ENCODE measurements around the gene PSME3IP1. TPM values are rescaled to one million over a fixed set of nuclear protein-coding genes. Genes with fewer than 3 reads are reported as not detected.
A peak's percentile ranks its signal among the peaks of the same experiment; 100 is the strongest.

PSME3IP1 gene
- total and polyA plus RNA-seq, 9 donors: 38.0 to 147 (median 59.3) TPM

GRCh38 chr16:57151369-57151768, 34.5 kb downstream of the PSME3IP1 start:
- intact Hi-C loops (cut with DNase I): no loop called here
- Histone ChIP-seq H3K27ac (no peak overlapping the region), H3K27me3 (no peaks in the 10 kb centered on the region), H3K9me3 (no peaks in the 10 kb centered on the region), H3K4me1 (ENCODE audit: insufficient read depth) (peaks cover 3% of the 10 kb centered on the region), H3K4me3 (no peak overlapping the region), H3K36me3 (no peaks in the 10 kb centered on the region)
- 79 to 90% (median 82%) methylated on average over 2 of the region's 2 CpGs for WGBS, 3 donors
- no peak for DNase-seq
- TF ChIP-seq CTCF (IDR thresholded peaks at IDR 0.05): no peak
- no peak for TF ChIP-seq POLR2A (IDR thresholded peaks at IDR 0.05)

- intact Hi-C loops (cut with DNase I): no loop called here
- DNase-seq: no peak
- Histone ChIP-seq H3K36me3 (no peaks in the 10 kb centered on the region), H3K4me1 (ENCODE audit: insufficient read depth) (peaks cover 3% of the 10 kb centered on the region), H3K27me3 (no peaks in the 10 kb centered on the region), H3K4me3 (no peak overlapping the region), H3K9me3 (no peaks in the 10 kb centered on the region), H3K27ac (no peak overlapping the region)
- TF ChIP-seq EP300 (IDR thresholded peaks at IDR 0.05) (no peak), CTCF (IDR thresholded peaks at IDR 0.05) (no peak), POLR2A (IDR thresholded peaks at IDR 0.05) (no peak)
- 86 to 90% (median 88%) methylated on average over 9 of the region's 9 CpGs for WGBS, 3 donors
Measured at GRCh38 chr16:57150682-57151330, 35.0 kb downstream of the PSME3IP1 start.

- intact Hi-C loops (cut with DNase I): loop anchor here in 1 of 4 donors (10.0 kb wide), 1 partner anchor 65 kb away; no protein-coding TSS in a partner anchor
- TF ChIP-seq EP300 (IDR thresholded peaks at IDR 0.05): no peak
- TF ChIP-seq CTCF (IDR thresholded peaks at IDR 0.05): no peak
- TF ChIP-seq POLR2A (IDR thresholded peaks at IDR 0.05): no peak
- Histone ChIP-seq H3K4me1 (ENCODE audit: insufficient read depth) (peaks cover 3% of the 10 kb centered on the region), H3K9me3 (no peaks in the 10 kb centered on the region), H3K27ac (no peak overlapping the region), H3K36me3 (no peaks in the 10 kb centered on the region), H3K27me3 (no peaks in the 10 kb centered on the region), H3K4me3 (no peak overlapping the region)
- peak in 1 of 5 donors; percentile 19 for DNase-seq
- 92 to 99% (median 95%) methylated on average over 10 of the region's 10 CpGs for WGBS, 3 donors
Measured at GRCh38 chr16:57149391-57149790, 36.4 kb downstream of the PSME3IP1 start.

GRCh38 chr16:57148481-57148880, 37.4 kb downstream of the PSME3IP1 start:
- TF ChIP-seq EP300 (IDR thresholded peaks at IDR 0.05) (no peak), CTCF (IDR thresholded peaks at IDR 0.05) (no peak), POLR2A (IDR thresholded peaks at IDR 0.05) (no peak)
- intact Hi-C loops (cut with DNase I): loop anchor here in 1 of 4 donors (10.0 kb wide), 1 partner anchor 64 kb away; no protein-coding TSS in a partner anchor

More at GRCh38 chr16:57148481-57148880, 37.4 kb downstream of the PSME3IP1 start:
- WGBS, 3 donors: 90 to 95% (median 94%) methylated on average over 6 of the region's 6 CpGs
- peak in 1 of 5 donors; percentile 13 for DNase-seq
- Histone ChIP-seq H3K27ac (no peak overlapping the region), H3K36me3 (no peaks in the 10 kb centered on the region), H3K9me3 (no peaks in the 10 kb centered on the region), H3K4me3 (no peak overlapping the region), H3K27me3 (no peaks in the 10 kb centered on the region), H3K4me1 (ENCODE audit: insufficient read depth) (peaks cover 3% of the 10 kb centered on the region)
